Hepatocyte (in vitro differentiated cells): Measurements from ENCODE around the gene C14orf93. TPM values are rescaled to one million over a fixed set of nuclear protein-coding genes. Genes with fewer than 3 reads are reported as not detected.

Experiments
- DNase-seq: peaks from one replicate; pipeline ENCODE4 v3.0.0-alpha.2; 2016; ENCODE audit warnings: low spot score
- H2AFZ ChIP-seq: fragments of 200-600 bp; sonication (generic); 2 replicates; pipeline ENCODE4 v1.6.0; 2016; ENCODE audit warnings: antibody characterized with exemption, mild to moderate bottlenecking
- H3K27ac ChIP-seq: fragments of 200-600 bp; sonication (generic); 2 replicates; pipeline ENCODE4 v1.5.1; 2016; ENCODE audit warnings: mild to moderate bottlenecking
- H3K27me3 ChIP-seq: fragments of 200-600 bp; sonication (generic); 2 replicates; pipeline ENCODE4 v1.6.1; 2016
- H3K36me3 ChIP-seq: fragments of 200-600 bp; sonication (generic); replicated peaks from 2 replicates; pipeline ENCODE4 v1.5.1; 2016; ENCODE audit warnings: low read depth; ENCODE audit not compliant: insufficient read depth
- H3K4me1 ChIP-seq: fragments of 200-600 bp; sonication (generic); 2 replicates; pipeline ENCODE4 v1.5.1; 2016; ENCODE audit warnings: mild to moderate bottlenecking, moderate library complexity; ENCODE audit not compliant: insufficient read depth
- H3K4me2 ChIP-seq: fragments of 200-600 bp; sonication (generic); 2 replicates; pipeline ENCODE4 v1.6.0; 2016
- H3K4me3 ChIP-seq: fragments of 200-600 bp; sonication (generic); 2 replicates; pipeline ENCODE4 v1.5.1; 2016; ENCODE audit warnings: mild to moderate bottlenecking
- H3K79me2 ChIP-seq: fragments of 200-600 bp; sonication (generic); 2 replicates; pipeline ENCODE4 v1.6.0; 2017; ENCODE audit warnings: mild to moderate bottlenecking
- H3K9me2 ChIP-seq: fragments of 200-600 bp; sonication (generic); replicated peaks from 2 replicates; pipeline ENCODE4 v1.6.0; 2017; ENCODE audit warnings: mild to moderate bottlenecking; ENCODE audit not compliant: insufficient read depth
- H3K9me3 ChIP-seq: fragments of 200-600 bp; sonication (generic); 2 replicates; pipeline ENCODE4 v1.5.1; 2016; ENCODE audit warnings: low read depth, mild to moderate bottlenecking
- H4K20me1 ChIP-seq: fragments of 200-600 bp; sonication (generic); 2 replicates; pipeline ENCODE4 v1.6.0; 2016; ENCODE audit warnings: mild to moderate bottlenecking; ENCODE audit not compliant: insufficient read depth, poor library complexity, severe bottlenecking
- EZH2 ChIP-seq: fragments of 200-600 bp; sonication (generic); IDR thresholded peaks from 2 replicates; pipeline ENCODE4 v1.6.1; 2016; ENCODE audit warnings: antibody characterized with exemption, mild to moderate bottlenecking, borderline replicate concordance
- EZH2phosphoT487 ChIP-seq: fragments of 200-600 bp; sonication (generic); IDR thresholded peaks from one replicate; pipeline ENCODE4 v1.6.1; 2018; ENCODE audit warnings: antibody characterized with exemption, mild to moderate bottlenecking, low read depth, moderate library complexity; ENCODE audit not compliant: unreplicated experiment, severe bottlenecking
- WGBS: methylation state at CpG from one replicate; pipeline ENCODE4 v1.1.6; 2016; ENCODE audit warnings: low lambda C conversion rate; ENCODE audit errors: missing lambda C conversion rate; 5-methylcytosine and 5-hydroxymethylcytosine counted together
- polyA plus RNA-seq: library from polyadenylated mRNA; unstranded; fragments of >200 nt; fragmentation: Nextera tagmentation; extraction: Ambion mirVana; gene quantifications from 2 replicates; pipeline ENCODE4 v1.2.1, GENCODE V29; 2016
- total RNA-seq: library from RNA; depleted of rRNA; stranded (reverse); fragments of >200 nt; gene quantifications from 2 replicates; pipeline ENCODE4 v1.2.3, GENCODE V29; 2014
- TF ChIP-seq, protein P1 (sequence below): fragments of 200-600 bp; sonication (generic); IDR thresholded peaks from 2 replicates; pipeline ENCODE4 v1.5.1; 2016; ENCODE audit warnings: antibody characterized with exemption, mild to moderate bottlenecking; ENCODE audit not compliant: poor library complexity

Gene C14orf93
- total and polyA plus RNA-seq, 2 experiments from 2014 or later: 6.5 to 8.8 TPM

DNA sequence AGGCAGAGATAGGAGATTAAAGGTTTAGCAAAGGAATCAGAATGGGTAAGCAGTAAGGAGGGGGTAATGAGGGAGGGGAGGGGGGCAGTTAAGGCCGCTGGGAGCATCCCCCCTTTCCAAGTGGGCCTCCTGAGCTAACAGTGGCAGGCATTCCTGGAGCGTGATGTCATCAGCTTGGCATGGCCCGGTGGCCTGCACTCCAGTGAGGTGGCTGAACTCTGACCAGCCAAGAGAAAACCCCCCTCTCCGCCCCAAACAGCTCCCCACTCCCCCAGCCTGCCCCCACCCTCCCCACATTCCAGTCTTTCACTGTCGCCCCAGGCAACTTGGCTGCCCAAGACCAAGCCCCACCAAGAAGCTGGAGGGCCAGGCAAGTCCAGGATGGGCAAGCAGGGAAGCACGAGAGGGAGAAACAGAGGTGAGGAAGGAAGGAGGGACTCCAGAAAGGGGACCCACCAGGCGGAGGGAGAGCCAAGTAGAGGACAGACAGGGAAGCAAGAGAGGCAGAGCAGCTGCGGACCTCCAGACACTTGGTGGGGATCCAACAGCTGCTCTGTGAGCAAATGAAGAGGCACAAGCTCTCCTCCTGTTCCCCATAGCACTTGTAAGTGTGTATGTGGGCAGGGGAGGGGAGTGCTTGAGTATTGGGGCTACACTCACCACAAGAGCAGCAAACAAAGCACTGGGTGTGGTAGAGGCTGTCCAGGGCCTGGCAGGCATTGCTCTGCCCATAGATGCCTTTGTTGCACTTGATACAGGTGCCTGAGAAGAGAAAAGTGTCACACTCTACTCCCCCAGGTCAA lies 32.1 kb downstream of the C14orf93 start:
- TF ChIP-seq, protein P1, sequence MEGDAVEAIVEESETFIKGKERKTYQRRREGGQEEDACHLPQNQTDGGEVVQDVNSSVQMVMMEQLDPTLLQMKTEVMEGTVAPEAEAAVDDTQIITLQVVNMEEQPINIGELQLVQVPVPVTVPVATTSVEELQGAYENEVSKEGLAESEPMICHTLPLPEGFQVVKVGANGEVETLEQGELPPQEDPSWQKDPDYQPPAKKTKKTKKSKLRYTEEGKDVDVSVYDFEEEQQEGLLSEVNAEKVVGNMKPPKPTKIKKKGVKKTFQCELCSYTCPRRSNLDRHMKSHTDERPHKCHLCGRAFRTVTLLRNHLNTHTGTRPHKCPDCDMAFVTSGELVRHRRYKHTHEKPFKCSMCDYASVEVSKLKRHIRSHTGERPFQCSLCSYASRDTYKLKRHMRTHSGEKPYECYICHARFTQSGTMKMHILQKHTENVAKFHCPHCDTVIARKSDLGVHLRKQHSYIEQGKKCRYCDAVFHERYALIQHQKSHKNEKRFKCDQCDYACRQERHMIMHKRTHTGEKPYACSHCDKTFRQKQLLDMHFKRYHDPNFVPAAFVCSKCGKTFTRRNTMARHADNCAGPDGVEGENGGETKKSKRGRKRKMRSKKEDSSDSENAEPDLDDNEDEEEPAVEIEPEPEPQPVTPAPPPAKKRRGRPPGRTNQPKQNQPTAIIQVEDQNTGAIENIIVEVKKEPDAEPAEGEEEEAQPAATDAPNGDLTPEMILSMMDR: no peak
- no peak for TF ChIP-seq EZH2phosphoT487
- no peak for TF ChIP-seq EZH2
- H2AFZ ChIP-seq: no peak overlapping the region
- H3K79me2 ChIP-seq: peaks cover 62% of the 10 kb centered on the region
- whole genome bisulfite sequencing: 1% methylated on average over 7 of the region's 8 CpGs
- no peaks in the 10 kb centered on the region for H3K36me3 ChIP-seq
- H4K20me1 ChIP-seq: no peaks in the 10 kb centered on the region
- H3K4me2 ChIP-seq: peak overlapping the region; percentile 88
- H3K9me2 ChIP-seq: no peaks in the 10 kb centered on the region
- no peaks in the 10 kb centered on the region for H3K9me3 ChIP-seq
- H3K27ac ChIP-seq: peak overlapping the region; percentile 98
- H3K4me1 ChIP-seq: peaks cover 40% of the 10 kb centered on the region
- no peak overlapping the region for H3K4me3 ChIP-seq
- H3K27me3 ChIP-seq: no peaks in the 10 kb centered on the region
- DNase-seq: peak; percentile 93

DNA sequence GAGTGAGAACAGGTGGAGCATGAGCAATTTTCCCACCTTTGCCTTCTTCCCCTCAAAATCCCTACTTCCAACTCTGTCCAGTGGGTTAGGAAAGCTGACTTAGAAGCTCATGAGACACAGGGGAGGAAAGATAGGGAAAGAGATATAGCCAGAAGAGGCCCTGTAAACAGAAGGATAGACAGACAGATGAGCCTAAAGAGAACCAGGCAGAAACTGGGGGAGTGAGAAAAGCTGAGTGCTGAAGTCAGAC lies 32.6 kb downstream of the C14orf93 start:
- H3K27me3 ChIP-seq: no peaks in the 10 kb centered on the region
- H3K9me3 ChIP-seq: no peaks in the 10 kb centered on the region
- no peaks in the 10 kb centered on the region for H3K36me3 ChIP-seq
- H4K20me1 ChIP-seq: no peaks in the 10 kb centered on the region
- H3K79me2 ChIP-seq: peaks cover 67% of the 10 kb centered on the region
- peak overlapping the region; percentile 88 for H3K4me2 ChIP-seq
- no peak overlapping the region for H2AFZ ChIP-seq
- peaks cover 40% of the 10 kb centered on the region for H3K4me1 ChIP-seq
- TF ChIP-seq, protein P1: no peak
- TF ChIP-seq EZH2phosphoT487 (no peak), EZH2 (no peak)
- peak overlapping the region; percentile 98 for H3K27ac ChIP-seq
- no peak overlapping the region for H3K4me3 ChIP-seq
- no peak for DNase-seq
- no peaks in the 10 kb centered on the region for H3K9me2 ChIP-seq

DNA sequence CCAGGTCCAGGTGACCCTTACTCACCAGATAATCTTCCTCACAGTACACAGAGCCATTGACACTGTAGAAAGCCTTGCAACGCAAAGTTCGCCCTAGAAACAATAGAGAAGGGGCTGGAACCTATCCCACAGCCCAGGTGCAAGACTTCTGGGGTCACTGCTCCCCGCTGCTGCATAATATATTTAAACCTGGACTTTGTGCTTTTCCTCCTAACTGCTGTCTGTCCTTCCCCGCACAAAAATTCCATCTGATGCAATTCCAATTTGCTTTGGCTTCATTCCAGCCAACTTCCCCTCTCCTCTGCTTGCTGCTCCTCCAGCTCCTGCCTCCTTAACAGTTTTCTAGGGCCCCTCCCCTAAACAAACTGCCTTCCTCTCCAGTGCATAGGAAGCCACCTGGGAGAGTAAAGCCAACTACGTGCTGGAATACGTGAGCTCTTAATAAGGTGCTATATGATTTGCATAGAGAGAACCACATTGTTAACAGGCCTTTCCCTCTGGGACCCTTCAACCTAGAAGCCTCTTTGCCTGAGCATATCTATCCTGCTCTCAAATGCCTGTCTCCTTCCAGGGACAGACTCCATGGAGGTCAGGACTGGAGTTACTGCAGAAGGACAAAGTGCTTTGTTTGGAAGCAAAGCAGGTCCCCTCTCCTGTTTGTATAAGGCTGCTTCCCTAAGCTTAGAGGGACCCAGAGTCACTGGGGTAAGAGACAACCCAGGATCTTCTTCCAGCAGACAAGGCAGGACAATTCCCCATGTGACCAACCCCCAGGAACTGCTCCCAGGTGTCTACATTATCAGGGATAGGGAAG lies 33.1 kb downstream of the C14orf93 start:
- H3K27me3 ChIP-seq: no peaks in the 10 kb centered on the region
- peaks cover 62% of the 10 kb centered on the region for H3K79me2 ChIP-seq
- H2AFZ ChIP-seq: no peak overlapping the region
- no peaks in the 10 kb centered on the region for H4K20me1 ChIP-seq
- whole genome bisulfite sequencing: 22% methylated on average over 6 of the region's 6 CpGs
- H3K4me2 ChIP-seq: peak overlapping the region; percentile 88
- H3K4me1 ChIP-seq: peaks cover 40% of the 10 kb centered on the region
- H3K36me3 ChIP-seq: no peaks in the 10 kb centered on the region
- no peaks in the 10 kb centered on the region for H3K9me3 ChIP-seq
- no peaks in the 10 kb centered on the region for H3K9me2 ChIP-seq
- peak overlapping the region; percentile 98 for H3K27ac ChIP-seq
- DNase-seq: peak; percentile 80
- no peak overlapping the region for H3K4me3 ChIP-seq
- TF ChIP-seq EZH2 (no peak), EZH2phosphoT487 (no peak)
- TF ChIP-seq, protein P1: no peak
